ENCODE measurements around the gene SHQ1. TPM values are rescaled to one million over a fixed set of nuclear protein-coding genes. Genes with fewer than 3 reads are reported as not detected.

SHQ1 gene
- total RNA-seq, 1 donor from 2014 or later, result 12.3 TPM

GRCh38 chr3:72818905-72819304, 29.3 kb downstream of the SHQ1 start:
- Histone ChIP-seq H3K4me1 (peaks cover 25% of the 10 kb centered on the region), H3K27me3 (no peaks in the 10 kb centered on the region), H3K36me3 (peaks cover 0 to 10% of the 10 kb centered on the region in 2 donors), H3K27ac (no peak overlapping the region), H3K4me3 (no peak overlapping the region), H3K9me3 (no peaks in the 10 kb centered on the region)
- intact Hi-C loops (cut with DNase I), result loop anchor here (5.0 kb wide), 1 partner anchor 862 kb away; no protein-coding TSS in a partner anchor
- TF ChIP-seq POLR2AphosphoS5 (IDR thresholded peaks at IDR 0.05; ENCODE audit: insufficient read depth in 1 of 2, low read depth in 1 of 2) (no peak), CTCF (IDR thresholded peaks at IDR 0.05) (no peak), POLR2A (IDR thresholded peaks at IDR 0.05) (no peak)
- DNase-seq (ENCODE audit: extremely low spot score in 2 of 2), result no peak

- no peak for TF ChIP-seq POLR2A (IDR thresholded peaks at IDR 0.05)
- peak; percentile 4 to 37 (median 35) for TF ChIP-seq CTCF (IDR thresholded peaks at IDR 0.05)
- Histone ChIP-seq H3K27me3 (no peaks in the 10 kb centered on the region), H3K9me3 (no peaks in the 10 kb centered on the region), H3K4me3 (no peak overlapping the region), H3K4me1 (peaks cover 25% of the 10 kb centered on the region), H3K27ac (no peak overlapping the region), H3K36me3 (peaks cover 0 to 10% of the 10 kb centered on the region in 2 donors)
- intact Hi-C loops (cut with DNase I), result loop anchor here (5.0 kb wide), 1 partner anchor 861 kb away; no protein-coding TSS in a partner anchor
- DNase-seq (ENCODE audit: extremely low spot score in 2 of 2), result no peak
Observed at GRCh38 chr3:72818092-72818773, 30.0 kb downstream of the SHQ1 start.

- H3K4me3 ChIP-seq, result no peak overlapping the region
- no peaks in the 10 kb centered on the region for H3K9me3 ChIP-seq
- intact Hi-C loops (cut with DNase I), result loop anchor here (5.0 kb wide), 1 partner anchor 860 kb away; no protein-coding TSS in a partner anchor
- peaks cover 21% of the 10 kb centered on the region for H3K4me1 ChIP-seq
- peaks cover 0 to 10% of the 10 kb centered on the region in 2 donors for H3K36me3 ChIP-seq
- no peak for DNase-seq (ENCODE audit: extremely low spot score in 2 of 2)
- no peak for TF ChIP-seq POLR2A (IDR thresholded peaks at IDR 0.05)
- no peak for TF ChIP-seq CTCF (IDR thresholded peaks at IDR 0.05)
- no peak for TF ChIP-seq POLR2AphosphoS5 (IDR thresholded peaks at IDR 0.05; ENCODE audit: insufficient read depth in 1 of 2, low read depth in 1 of 2)
- no peak overlapping the region for H3K27ac ChIP-seq
- H3K27me3 ChIP-seq, result no peaks in the 10 kb centered on the region
Observed at GRCh38 chr3:72816862-72817355, 31.3 kb downstream of the SHQ1 start.

- TF ChIP-seq POLR2A (IDR thresholded peaks at IDR 0.05), result no peak
- TF ChIP-seq CTCF (IDR thresholded peaks at IDR 0.05), result no peak
- no peak for TF ChIP-seq POLR2AphosphoS5 (IDR thresholded peaks at IDR 0.05; ENCODE audit: insufficient read depth in 1 of 2, low read depth in 1 of 2)
- H3K36me3 ChIP-seq, result peaks cover 0 to 10% of the 10 kb centered on the region in 2 donors
- H3K27ac ChIP-seq, result no peak overlapping the region
- no peaks in the 10 kb centered on the region for H3K27me3 ChIP-seq
- no peaks in the 10 kb centered on the region for H3K9me3 ChIP-seq
- intact Hi-C loops (cut with DNase I), result no loop called here
- peaks cover 5% of the 10 kb centered on the region for H3K4me1 ChIP-seq
- no peak overlapping the region for H3K4me3 ChIP-seq
- DNase-seq (ENCODE audit: extremely low spot score in 2 of 2), result no peak
Observed at GRCh38 chr3:72814308-72814707, 33.9 kb downstream of the SHQ1 start.

GRCh38 chr3:72812201-72812600, 36.0 kb downstream of the SHQ1 start:
- Histone ChIP-seq H3K36me3 (peaks cover 0 to 10% of the 10 kb centered on the region in 2 donors), H3K27ac (no peak overlapping the region), H3K4me1 (peaks cover 5% of the 10 kb centered on the region), H3K4me3 (no peak overlapping the region), H3K9me3 (no peaks in the 10 kb centered on the region), H3K27me3 (no peaks in the 10 kb centered on the region)
- intact Hi-C loops (cut with DNase I), result no loop called here
- no peak for DNase-seq (ENCODE audit: extremely low spot score in 2 of 2)
- TF ChIP-seq CTCF (IDR thresholded peaks at IDR 0.05), result no peak
